Smooth muscle cell (in vitro differentiated cells): ENCODE measurements around the gene CAP2. TPM values are rescaled to one million over a fixed set of nuclear protein-coding genes. Genes with fewer than 3 reads are reported as not detected.
A peak's percentile ranks its signal among the peaks of the same experiment; 100 is the strongest.

ENCODE experiments used
- DNase-seq: peaks from one replicate; lab custom pipeline; 2025; ENCODE audit not compliant: unreplicated experiment; lab: John Stamatoyannopoulos, UW
- H2AFZ ChIP-seq: fragments of 200-600 bp; sonication (generic); 2 replicates; pipeline ENCODE4 v1.6.0; 2016; ENCODE audit warnings: antibody characterized with exemption, low read depth, mild to moderate bottlenecking
- H3F3A ChIP-seq: fragments of 200-600 bp; sonication (generic); 2 replicates; pipeline ENCODE4 v1.6.0; 2017; ENCODE audit warnings: antibody characterized with exemption, low read depth
- H3K27ac ChIP-seq: fragments of 200-600 bp; sonication (generic); 2 replicates; pipeline ENCODE4 v1.5.1; 2016; ENCODE audit warnings: low read depth, mild to moderate bottlenecking
- H3K27me3 ChIP-seq: fragments of 200-600 bp; sonication (generic); 2 replicates; pipeline ENCODE4 v1.6.1; 2016; ENCODE audit warnings: low read depth, mild to moderate bottlenecking
- H3K36me3 ChIP-seq: fragments of 200-600 bp; sonication (generic); 2 replicates; pipeline ENCODE4 v1.5.1; 2016; ENCODE audit warnings: low read depth
- H3K4me1 ChIP-seq: fragments of 200-600 bp; sonication (generic); 2 replicates; pipeline ENCODE4 v1.5.1; 2016; ENCODE audit warnings: low read depth
- H3K4me2 ChIP-seq: fragments of 200-600 bp; sonication (generic); 2 replicates; pipeline ENCODE4 v1.6.0; 2016; ENCODE audit warnings: mild to moderate bottlenecking
- H3K4me3 ChIP-seq: fragments of 200-600 bp; sonication (generic); 2 replicates; pipeline ENCODE4 v1.5.1; 2016; ENCODE audit warnings: mild to moderate bottlenecking
- H3K79me2 ChIP-seq: fragments of 200-600 bp; sonication (generic); 2 replicates; pipeline ENCODE4 v1.6.0; 2016; ENCODE audit warnings: low read depth, mild to moderate bottlenecking
- H3K9ac ChIP-seq: fragments of 200-600 bp; sonication (generic); 2 replicates; pipeline ENCODE4 v1.6.0; 2016; ENCODE audit warnings: low read depth
- H3K9me3 ChIP-seq: fragments of 200-600 bp; sonication (generic); replicated peaks from 2 replicates; pipeline ENCODE4 v1.5.1; 2016; ENCODE audit warnings: low read depth
- H4K20me1 ChIP-seq: fragments of 200-600 bp; sonication (generic); 2 replicates; pipeline ENCODE4 v1.6.0; 2016; ENCODE audit warnings: low read depth
- whole genome bisulfite sequencing: methylation state at CpG from one replicate; pipeline ENCODE4 v1.1.7; 2016; ENCODE audit warnings: low lambda C conversion rate; 5-methylcytosine and 5-hydroxymethylcytosine counted together
- polyA plus RNA-seq: library from polyadenylated mRNA; unstranded; fragments of >200 nt; fragmentation: Nextera tagmentation; extraction: Ambion mirVana; gene quantifications from 2 replicates; pipeline ENCODE4 v1.2.1, GENCODE V29; 2016
- total RNA-seq: library from RNA; depleted of rRNA; stranded (reverse); fragments of >200 nt; gene quantifications from 2 replicates; pipeline ENCODE4 v1.2.3, GENCODE V29; 2014
- TF ChIP-seq, protein P1 (sequence below): fragments of 200-600 bp; sonication (generic); IDR thresholded peaks from 2 replicates; pipeline ENCODE4 v1.5.1; 2017; ENCODE audit warnings: borderline replicate concordance, mild to moderate bottlenecking, antibody characterized with exemption; ENCODE audit not compliant: insufficient read depth, poor library complexity, severe bottlenecking

CAP2 gene, protein sequence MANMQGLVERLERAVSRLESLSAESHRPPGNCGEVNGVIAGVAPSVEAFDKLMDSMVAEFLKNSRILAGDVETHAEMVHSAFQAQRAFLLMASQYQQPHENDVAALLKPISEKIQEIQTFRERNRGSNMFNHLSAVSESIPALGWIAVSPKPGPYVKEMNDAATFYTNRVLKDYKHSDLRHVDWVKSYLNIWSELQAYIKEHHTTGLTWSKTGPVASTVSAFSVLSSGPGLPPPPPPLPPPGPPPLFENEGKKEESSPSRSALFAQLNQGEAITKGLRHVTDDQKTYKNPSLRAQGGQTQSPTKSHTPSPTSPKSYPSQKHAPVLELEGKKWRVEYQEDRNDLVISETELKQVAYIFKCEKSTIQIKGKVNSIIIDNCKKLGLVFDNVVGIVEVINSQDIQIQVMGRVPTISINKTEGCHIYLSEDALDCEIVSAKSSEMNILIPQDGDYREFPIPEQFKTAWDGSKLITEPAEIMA
- total RNA-seq = 16.8 and 19.0 TPM in 2 replicates
- 19.7 and 27.7 TPM in 2 replicates for polyA plus RNA-seq

DNA sequence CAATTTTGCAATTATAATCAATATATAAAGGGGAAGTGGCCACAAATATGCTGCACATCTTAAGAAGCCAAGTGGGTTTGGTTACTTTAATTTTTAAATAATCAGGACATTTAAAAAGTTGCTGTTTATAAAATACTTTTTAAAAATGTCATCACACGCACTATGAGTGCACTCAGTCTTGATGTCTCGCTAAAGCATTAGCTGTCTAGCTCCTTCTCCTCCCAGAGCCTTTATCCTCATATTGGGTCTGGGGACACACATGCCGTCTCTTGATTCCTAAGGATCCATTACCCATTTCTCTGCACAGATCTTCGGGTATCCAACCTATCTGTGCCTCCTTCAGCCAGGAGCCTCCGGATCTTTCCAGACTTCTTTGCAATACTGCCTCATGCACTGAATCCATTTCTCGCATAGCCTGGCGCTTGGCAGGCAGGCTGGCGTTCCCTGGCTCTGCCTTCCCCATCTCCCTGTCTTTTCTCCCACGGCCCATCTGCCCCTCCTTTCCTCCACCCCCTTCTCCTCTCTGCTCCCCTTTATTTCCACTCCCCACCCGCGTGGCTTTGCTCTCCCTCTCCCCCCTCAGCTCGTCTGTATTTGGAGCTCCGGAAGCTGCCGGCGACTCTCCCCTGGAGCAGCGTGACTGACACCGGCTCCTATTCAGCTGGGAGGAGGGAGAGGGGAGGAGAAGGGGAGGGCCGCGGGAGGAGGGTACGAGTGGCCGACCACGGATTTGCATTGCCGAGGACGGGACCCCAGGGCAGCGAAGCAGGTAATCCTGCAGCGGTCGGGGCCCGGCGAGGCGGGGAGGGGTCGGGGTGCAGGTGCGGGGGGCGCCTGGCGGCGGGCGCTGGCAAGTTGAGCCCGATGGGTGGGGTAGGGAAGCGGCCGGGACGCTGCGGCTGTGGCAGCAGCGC lies at the start of gene CAP2:
Gene CAP2 (plus strand): TSS at position 618 of the 914 bp plus-strand sequence. CDS start 27,961 bp downstream, outside the sequence.
- no peaks in the 10 kb centered on the region for H3K9me3 ChIP-seq
- TF ChIP-seq, protein P1, sequence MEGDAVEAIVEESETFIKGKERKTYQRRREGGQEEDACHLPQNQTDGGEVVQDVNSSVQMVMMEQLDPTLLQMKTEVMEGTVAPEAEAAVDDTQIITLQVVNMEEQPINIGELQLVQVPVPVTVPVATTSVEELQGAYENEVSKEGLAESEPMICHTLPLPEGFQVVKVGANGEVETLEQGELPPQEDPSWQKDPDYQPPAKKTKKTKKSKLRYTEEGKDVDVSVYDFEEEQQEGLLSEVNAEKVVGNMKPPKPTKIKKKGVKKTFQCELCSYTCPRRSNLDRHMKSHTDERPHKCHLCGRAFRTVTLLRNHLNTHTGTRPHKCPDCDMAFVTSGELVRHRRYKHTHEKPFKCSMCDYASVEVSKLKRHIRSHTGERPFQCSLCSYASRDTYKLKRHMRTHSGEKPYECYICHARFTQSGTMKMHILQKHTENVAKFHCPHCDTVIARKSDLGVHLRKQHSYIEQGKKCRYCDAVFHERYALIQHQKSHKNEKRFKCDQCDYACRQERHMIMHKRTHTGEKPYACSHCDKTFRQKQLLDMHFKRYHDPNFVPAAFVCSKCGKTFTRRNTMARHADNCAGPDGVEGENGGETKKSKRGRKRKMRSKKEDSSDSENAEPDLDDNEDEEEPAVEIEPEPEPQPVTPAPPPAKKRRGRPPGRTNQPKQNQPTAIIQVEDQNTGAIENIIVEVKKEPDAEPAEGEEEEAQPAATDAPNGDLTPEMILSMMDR = no peak
- WGBS = 15% methylated on average over 9 of the region's 42 CpGs
- H3K4me2 ChIP-seq = peak within 1 kb of the TSS; percentile 90
- DNase-seq = peak; percentile 26
- H3K4me1 ChIP-seq = peaks cover 6% of the 10 kb centered on the region
- peak within 1 kb of the TSS; percentile 82 for H2AFZ ChIP-seq
- H3F3A ChIP-seq = no peaks in the 10 kb centered on the region
- peaks cover 27% of the 10 kb centered on the region for H3K79me2 ChIP-seq
- H3K9ac ChIP-seq = peak within 1 kb of the TSS; percentile 74
- H4K20me1 ChIP-seq = no peaks in the 10 kb centered on the region
- H3K4me3 ChIP-seq = peak within 1 kb of the TSS; percentile 95
- no peaks in the 10 kb centered on the region for H3K36me3 ChIP-seq
- peak within 1 kb of the TSS; percentile 73 for H3K27ac ChIP-seq
- H3K27me3 ChIP-seq = no peaks in the 10 kb centered on the region

DNA sequence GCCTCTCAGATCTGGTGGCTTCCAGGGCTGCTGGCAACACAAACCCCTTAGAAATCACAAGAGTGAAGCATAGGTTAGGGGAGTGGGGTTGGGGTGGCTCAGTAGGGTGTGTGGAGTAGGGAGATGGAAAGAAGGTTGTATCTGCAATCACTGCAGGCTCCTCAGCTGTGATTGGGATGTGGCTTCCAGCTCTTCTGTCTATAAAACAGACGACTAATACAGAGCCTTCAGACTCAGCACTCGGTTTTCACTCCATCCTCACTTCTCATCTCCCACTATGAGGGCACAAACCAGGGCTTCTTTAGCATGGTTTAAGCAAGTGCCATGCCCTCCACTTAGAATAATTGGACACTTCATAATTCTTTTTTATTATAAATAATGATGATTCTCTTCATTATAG lies 46.4 kb upstream of the CAP2 start:
- H3K27me3 ChIP-seq = no peaks in the 10 kb centered on the region
- no peaks in the 10 kb centered on the region for H3K4me1 ChIP-seq
- TF ChIP-seq, protein P1 = no peak
- no peak overlapping the region for H3K27ac ChIP-seq
- no peak overlapping the region for H3K4me2 ChIP-seq
- no peaks in the 10 kb centered on the region for H4K20me1 ChIP-seq
- no peak overlapping the region for H3K4me3 ChIP-seq
- no peaks in the 10 kb centered on the region for H3K79me2 ChIP-seq
- no peak for DNase-seq
- H2AFZ ChIP-seq = no peak overlapping the region
- no peaks in the 10 kb centered on the region for H3K36me3 ChIP-seq
- no peaks in the 10 kb centered on the region for H3F3A ChIP-seq
- H3K9ac ChIP-seq = no peak overlapping the region
- no peaks in the 10 kb centered on the region for H3K9me3 ChIP-seq
- WGBS = 26% methylated on average over 2 of the region's 2 CpGs

DNA sequence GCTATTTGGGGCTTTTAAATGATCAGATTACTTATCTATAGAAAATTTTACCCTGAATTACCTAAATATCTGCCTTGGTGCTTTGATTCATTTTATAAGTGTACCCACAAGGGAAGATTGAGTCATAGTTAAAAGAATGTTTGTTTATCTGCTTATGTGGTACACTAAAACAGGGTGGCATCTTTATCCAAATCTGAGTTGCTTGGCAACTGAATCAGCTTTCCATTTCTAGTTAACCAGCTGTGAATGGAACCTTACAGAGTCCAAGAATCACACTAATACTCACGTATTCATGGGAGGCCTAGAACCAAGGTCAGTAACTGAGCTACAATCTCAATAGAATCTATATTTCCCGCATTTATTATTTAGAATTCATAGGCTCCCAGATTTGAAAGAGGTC lies 44.0 kb upstream of the CAP2 start:
- 83% methylated on average over 2 of the region's 2 CpGs for WGBS
- no peak for DNase-seq
- no peaks in the 10 kb centered on the region for H3K79me2 ChIP-seq
- no peaks in the 10 kb centered on the region for H3K36me3 ChIP-seq
- H3K9ac ChIP-seq = no peak overlapping the region
- no peaks in the 10 kb centered on the region for H3K9me3 ChIP-seq
- H3F3A ChIP-seq = no peaks in the 10 kb centered on the region
- TF ChIP-seq, protein P1 = no peak
- H3K4me2 ChIP-seq = no peak overlapping the region
- H2AFZ ChIP-seq = no peak overlapping the region
- no peak overlapping the region for H3K27ac ChIP-seq
- H4K20me1 ChIP-seq = no peaks in the 10 kb centered on the region
- H3K27me3 ChIP-seq = no peaks in the 10 kb centered on the region
- H3K4me1 ChIP-seq = no peaks in the 10 kb centered on the region
- H3K4me3 ChIP-seq = no peak overlapping the region
